ENCODE measurements around the gene OR4D1.

DNA sequence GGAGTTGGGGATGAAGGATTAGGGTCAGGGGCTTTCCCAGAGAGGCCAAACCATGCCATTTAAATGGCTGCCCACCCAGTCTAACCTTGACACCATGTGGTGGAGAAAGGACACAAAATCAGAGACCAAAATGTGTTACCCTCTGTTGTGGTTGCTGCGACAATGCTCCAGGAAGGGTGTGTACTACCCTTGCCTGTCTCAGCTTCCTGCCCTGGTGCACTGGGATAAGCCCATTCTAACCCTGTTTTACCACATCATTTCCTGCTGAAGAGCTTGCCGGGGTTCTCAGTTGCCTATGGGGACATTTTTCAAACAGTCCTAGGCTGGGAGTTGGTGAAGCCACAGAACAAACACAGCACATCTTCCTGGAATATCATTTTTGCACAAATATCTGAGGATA is 4.9 kb downstream of the OR4D1 start:
- no peak for TF ChIP-seq ZNF792 (CRISPR knock-in tag; IDR thresholded peaks at IDR 0.05)
- TF ChIP-seq CTCF (CRISPR knock-in tag; IDR thresholded peaks at IDR 0.05) = no peak
- TF ChIP-seq ZNF124 (CRISPR knock-in tag; IDR thresholded peaks at IDR 0.05) = no peak
- no peak for TF ChIP-seq GTF2F1 (IDR thresholded peaks at IDR 0.05; ENCODE audit: low read length)

Measured in HepG2 (cell line).